ENCODE measurements around the gene RNF141.

RNF141 gene

DNA sequence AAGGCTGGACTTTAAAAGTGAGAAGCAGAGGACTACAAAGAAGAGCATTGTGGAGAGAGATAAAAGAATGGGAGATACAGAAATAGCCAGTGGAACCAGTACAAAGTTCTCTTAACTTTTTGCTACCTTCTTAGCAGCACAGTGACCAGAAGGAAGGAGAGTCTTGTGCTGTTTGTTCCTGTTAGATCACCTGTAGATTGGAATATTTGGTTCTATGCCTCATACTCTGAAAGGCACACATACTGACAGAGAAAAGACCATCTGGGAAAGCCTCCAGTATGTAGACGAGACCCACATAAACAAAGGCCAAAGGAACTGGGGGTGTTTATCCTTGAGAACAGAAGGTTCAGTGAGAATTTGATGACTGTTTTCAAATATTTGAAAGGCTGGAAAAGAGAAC is 18.7 kb downstream of the RNF141 start:
- DNase-seq: no peak

DNA sequence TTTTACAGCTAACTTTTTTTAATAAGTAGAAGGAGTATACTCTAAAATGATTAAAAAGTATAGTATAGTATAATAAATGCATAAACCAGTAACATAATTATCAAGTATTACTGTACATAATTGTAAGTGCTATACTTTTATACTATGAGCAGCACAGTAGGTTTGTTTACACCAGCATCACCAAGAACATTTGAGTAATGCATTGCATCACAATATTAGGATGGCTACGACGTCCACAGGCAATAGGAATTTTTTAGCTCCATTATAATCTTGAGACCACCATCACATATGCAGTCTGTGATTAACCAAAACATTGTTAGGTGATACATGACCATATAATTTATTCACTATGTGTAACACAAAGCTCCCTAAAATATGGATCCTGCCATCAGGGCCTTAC is 20.4 kb downstream of the RNF141 start:
- DNase-seq: no peak

DNA sequence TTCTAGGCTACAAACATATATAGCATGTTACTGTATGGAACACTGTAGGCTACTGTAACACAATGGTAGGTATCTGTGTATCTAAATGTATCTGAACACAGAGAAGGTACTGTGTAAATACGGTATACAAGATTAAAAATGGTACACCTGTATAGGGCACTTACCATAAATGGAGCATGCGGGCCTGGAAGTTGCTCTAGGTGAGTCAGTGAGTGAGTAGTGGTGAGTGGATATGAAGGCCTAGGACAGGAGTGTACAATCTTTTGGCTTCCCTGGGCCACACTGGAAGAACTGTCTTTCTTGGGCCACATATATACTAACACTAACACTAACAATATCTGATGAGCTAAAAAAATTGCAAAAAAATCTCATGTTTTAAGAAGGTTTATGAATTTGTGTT is 21.4 kb downstream of the RNF141 start:
- no peak for DNase-seq

DNA sequence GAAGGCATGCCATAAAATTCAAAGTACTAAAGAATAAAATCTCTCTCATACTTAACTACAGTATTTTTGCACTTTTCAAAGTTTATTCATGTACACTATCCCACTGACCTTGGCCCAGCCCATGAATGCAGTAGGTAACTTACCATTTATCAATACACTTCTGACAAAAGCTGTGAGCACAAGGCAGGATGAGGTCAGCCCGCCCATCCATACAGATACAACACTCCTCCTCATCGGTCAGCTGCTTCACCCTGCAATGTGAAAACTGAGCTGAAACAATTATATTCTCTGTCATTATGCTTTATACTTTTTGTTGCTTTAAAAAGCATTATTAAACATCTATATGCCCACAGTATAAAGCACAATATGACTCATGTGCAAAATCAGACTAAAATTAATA is 22.1 kb downstream of the RNF141 start:
- no peak for DNase-seq

DNA sequence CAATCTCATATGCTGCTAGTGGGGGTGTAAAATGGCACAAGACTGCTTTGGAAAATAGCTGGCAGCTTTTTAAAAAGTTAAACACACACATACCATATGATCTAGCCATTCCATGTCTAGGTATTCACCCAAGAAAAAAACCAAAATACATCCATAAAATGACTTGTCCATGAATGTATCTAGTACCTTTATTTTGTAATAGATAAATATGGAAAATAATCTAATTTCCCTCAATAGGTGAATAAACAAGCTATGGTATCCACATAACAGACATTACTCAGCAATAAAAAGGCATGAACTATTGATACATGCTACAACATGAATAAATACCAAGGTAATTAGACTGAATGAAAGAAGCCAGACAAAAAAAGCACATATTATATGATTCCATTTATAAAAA is 22.9 kb downstream of the RNF141 start:
- DNase-seq: no peak

DNA sequence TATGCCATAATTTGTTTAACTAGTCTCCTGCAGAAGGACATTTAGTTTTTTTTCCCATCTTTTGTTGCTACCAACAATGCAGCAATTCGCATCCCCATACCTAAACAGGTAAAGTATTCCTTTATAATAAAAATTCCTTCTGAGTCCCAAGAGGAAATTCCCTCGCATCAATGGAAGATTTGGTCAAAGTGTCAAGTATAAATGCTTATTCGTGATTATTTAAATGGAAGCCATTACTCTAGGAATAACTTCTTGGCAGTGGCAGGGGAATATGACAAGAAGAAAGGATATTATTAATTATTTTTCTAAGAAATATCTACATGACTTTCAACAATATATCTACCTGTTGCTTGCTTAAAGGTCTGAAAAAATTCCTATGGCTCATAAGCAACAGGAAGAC is 25.6 kb downstream of the RNF141 start:
- DNase-seq: no peak

DNA sequence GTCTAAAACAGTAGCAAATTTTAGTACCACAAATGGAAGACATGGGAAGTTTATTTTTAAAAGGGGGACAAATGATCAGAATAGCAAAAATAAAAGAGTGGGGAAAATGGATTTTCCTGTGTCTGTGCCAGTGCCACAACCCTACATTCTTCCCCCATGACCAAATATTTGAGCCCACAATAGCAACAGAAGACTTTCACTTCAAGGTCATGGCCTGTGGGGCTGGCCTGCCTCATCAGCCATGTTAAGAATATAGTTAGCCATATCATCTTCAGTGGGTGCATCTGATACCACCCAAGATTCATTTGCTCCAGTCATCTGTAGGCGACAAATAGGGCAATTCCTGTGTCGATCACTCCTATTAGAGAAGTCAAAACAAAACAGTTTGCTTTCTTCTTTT is 26.3 kb downstream of the RNF141 start:
- no peak for DNase-seq

DNA sequence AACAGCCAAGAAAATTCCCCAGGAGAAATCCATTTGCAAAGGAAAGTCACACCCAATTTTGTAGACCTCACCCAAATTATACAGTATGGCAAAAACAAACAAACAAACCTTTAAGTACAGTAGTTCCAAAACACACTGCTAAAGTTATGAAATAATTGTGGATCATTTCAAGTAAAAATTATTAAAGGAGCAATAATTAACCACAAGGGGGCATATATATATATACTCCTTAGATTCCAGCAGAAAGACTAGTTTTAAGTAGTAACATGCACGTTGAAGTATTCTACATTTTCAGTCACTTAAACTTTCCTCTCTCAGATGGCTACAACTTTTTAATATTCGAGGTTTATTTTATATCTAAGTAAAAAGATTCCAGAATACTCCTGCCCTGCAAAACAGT is 26.8 kb downstream of the RNF141 start:
- DNase-seq: no peak

DNA sequence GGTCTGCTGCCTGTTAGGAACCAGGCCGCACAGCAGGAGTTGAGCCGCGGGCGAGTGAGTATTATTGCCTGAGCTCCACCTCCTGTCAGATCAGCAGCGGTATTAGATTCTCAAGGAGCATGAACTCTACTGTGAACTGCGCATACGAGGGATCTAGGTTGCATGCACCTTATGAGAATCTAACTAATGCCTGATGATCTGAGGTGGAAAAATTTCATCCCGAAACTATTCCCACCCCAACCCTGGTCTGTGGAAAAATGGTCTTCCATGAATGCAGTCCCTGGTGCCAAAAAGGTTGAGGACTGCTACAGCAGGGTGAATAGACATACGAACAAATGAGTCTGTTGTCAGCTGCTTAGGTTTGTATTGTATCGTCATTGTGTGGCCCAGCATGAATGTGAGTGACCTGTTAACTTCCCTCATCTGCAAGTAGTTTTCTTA is 29.8 kb downstream of the RNF141 start:
- no peak for DNase-seq

DNA sequence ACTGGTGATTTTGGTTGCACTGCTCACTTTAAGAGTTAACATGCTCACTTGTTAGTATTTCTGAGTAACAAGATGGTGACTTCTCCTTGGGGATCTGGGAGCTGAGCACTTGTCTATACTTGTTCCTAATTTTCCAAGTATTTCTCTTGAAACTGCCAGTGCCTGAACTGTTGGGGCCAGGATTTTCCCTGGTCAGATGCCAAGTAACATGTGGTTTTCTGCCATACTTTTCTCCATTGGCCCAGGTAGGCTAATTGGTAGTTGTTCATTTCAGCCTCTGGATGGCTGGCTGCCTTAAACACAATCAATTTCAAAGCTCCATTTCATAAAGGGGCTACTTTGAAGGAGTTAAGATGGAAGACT is 35.0 kb downstream of the RNF141 start:
- DNase-seq: no peak

DNA sequence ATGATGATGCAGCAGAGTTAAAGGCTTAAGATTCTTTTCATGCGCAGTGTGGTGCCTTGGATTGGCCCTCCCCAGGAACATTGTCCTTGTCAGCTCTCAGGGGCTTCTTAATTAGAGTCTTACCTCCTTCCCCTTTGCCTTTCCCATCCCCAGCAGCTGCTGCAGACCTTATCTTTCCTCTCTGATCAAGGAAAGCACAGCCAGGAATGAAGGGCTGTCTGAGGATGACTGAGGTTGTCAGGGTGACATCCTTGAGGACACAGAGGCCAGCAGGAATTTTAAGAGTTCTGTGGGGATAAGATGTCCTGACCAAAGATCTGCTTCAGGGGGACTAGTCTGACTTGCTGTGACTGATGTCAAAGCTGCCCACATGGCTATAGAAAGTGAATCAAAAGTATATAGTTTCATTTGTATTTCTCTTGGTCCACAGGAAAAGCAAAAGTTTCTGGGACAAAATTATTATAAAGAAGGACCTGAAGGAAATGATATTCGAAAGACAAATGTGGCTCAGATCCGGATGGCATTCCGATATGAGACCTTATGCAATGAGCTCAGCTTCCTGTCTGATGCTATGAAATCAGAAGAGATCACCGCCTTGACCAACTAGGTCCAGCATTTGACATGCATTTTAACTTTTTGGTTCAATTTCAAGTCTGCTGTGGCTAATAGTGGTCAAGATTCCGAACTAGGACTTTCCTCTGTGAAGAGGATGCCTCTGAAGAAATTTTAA is 35.5 kb downstream of the RNF141 start:
- DNase-seq: peak; percentile 4

DNA sequence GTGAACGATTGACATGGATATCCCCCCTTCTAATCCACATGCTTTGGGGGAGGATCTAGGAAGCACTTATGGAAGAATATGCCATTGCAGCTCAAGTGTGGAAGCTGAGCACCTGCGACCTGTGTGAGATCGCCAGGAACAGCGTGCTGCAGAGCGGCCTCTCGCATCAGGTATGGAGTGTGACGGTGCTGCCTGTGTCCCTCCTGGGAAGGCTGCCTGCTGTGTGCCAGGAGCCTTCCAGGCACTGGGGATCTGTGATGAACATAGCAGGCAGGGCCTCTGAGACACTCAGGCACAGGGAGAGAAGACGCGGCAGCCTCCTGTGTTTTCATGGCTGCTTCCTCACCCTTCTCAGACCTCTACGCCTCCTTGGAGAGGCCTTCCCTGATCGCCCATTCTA is 36.5 kb downstream of the RNF141 start:
- peak; percentile 87 for DNase-seq

DNA sequence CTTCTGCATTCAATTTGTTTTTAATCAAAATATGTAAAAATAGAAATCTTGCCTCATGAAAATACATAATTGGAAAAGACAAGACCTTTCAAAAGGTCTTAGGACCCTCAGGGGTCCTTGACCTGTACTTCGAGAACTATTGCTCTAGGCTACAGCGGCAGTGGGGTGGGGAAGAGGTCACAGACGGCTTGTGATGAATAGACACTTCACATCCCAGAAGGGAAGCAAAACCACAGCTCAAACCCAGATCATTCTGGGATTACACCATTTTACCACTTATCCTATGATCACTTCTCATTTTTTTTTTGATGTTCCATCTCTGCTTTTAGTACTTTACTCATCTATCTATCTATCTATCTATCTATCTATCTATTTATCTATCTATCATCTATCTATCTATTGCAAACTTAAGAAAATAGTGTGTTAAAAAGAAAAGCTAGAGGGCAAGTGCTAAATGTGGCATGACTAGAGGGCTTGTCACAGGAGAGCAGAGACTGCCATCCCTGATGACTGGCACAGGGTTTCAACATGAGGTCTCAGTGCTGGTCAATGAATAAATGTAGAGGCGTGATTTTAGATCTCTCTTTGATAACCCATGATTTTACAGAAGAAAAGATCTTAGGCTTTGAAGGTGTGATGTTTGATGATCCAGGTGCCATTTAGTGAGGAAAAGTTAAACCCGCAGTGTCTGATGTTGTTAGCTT is 37.1 kb downstream of the RNF141 start:
- peak; percentile 79 for DNase-seq

DNA sequence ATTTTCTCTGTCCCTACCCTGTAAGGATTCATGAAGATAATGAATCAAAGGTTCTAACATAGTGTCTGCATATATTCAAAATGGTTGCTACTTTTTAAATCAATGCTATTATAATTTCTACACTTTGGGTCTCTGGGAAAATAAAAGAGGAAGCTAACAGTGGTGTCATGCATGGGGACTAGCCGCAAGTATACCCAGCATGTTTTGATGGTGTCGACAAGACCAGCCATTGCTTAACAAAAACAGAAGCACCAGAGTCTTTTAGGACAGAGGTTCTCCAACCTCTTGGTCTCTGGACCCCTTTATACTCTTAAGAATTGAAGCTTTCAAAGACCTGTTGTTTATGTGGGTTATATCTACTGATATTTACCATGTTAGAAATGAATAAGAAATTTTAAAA is 37.8 kb downstream of the RNF141 start:
- no peak for DNase-seq

DNA sequence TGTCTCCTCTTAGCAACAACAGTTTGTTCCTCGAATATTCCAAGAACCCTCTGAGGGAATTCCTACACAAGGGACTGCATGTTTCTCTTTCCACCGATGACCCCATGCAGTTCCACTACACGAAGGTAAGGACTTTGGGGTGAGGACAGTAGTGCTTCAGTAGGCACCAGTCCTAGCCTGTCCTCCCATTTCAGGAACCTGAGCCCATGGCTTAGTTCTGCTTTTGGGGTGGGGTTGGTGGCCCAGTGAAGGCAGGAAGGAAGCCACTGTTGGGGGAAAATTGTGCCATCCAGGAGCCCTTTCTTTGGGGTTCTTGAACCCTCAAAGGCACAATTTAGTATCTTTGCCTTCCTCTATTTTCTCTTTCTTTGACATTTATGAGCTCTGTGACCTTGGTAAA is 38.2 kb downstream of the RNF141 start:
- no peak for DNase-seq

DNA sequence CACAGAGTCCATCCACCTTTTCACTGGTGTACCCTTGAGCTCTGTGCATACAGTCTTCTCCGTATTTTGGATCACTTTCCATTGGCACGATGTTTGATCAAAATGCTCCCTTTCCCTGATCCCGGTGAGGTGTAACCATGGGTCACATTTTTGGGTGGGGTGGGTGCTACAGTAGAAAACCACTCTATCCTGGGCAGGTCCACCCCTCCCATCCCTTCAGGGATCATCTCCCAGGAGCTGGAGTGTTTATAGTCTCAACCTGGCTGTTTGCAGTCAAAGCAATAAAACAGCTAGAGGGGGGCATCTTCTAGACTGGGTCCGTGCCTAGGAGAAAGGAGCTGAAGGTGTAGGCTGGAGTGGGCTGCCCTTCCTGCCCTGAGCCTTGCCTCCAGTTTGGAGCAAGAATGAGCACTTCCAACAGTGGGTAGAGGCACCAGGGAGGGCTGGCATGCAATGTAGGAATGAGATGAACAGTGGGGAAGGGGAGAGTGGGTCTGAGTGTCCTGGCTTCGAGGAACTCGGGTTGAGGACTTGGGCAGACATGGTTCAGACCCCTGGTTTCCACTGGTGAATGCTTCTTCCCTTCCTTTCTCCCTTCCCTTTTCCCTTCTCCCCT is 38.8 kb downstream of the RNF141 start:
- DNase-seq: no peak

DNA sequence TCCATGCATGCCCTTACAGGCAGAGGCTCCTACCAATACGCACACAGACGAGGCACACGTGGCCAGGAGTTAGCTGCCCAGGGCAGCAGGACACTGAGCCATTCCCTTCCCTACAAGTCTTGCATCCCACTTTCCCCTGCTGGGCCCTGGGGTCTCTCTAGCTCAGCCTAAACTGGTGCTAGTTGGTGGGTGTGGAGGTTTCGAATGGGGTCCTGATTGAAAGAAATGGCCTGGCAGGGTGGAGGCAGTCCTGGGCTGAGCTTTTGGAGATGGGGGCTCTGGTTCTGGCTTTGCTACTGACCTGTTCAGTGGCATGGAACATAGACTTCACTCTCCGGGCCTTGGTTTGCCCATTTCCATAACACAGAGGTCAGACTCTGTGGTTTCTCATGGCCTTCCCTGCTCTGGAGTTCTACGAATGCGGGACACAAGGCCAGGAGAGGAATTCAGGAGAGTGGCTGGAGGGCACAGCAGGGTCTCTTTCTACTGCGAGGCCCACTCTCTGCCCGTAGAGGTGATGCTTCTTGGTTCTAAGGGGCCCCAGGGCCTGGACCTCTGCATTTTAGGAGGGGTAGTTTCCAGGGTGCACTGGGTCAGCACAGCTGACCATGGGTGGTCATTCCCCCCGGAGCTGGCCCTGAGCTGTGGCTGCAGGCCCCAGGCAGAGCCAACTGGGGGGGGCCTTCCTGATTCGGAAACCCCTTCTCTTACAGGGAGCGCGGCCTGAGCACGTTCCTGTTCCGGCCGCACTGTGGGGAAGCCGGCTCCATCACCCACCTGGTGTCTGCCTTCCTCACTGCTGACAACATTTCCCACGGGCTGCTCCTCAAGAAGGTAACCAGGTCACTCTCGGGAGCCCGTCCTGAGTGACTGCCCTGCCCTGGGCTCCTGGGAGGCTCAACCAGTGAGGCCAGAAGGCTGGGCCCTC is 40.0 kb downstream of the RNF141 start:
- no peak for DNase-seq

DNA sequence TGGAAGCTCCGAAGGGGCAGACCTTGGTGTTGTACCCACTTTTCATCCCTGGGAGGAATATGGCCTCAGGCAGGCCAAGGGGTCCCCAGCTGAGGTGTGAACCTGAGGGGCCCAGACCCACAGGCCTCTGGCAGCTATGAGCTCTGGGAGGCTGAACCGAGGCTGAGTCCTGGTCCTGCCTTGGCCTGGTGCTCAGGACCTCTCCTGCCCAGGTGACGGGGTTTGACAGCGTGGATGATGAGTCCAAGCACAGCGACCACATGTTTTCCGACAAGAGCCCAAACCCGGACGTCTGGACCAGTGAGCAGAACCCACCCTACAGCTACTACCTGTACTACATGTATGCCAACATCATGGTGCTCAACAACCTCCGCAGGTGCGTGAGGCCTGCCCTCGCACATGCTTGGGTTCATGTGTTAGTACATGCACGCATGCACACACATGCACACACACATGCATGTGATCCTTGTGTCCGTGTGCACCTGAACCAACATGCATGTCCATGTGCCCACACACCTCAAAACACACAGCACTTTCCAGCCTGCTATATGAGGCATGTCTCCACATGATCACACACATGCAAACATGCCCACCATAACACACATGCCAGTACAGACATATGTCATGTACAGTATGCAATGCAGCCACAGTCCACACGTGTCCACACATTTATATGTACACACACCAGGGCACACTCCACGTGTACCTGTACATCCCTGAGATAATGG is 40.9 kb downstream of the RNF141 start:
- no peak for DNase-seq

DNA sequence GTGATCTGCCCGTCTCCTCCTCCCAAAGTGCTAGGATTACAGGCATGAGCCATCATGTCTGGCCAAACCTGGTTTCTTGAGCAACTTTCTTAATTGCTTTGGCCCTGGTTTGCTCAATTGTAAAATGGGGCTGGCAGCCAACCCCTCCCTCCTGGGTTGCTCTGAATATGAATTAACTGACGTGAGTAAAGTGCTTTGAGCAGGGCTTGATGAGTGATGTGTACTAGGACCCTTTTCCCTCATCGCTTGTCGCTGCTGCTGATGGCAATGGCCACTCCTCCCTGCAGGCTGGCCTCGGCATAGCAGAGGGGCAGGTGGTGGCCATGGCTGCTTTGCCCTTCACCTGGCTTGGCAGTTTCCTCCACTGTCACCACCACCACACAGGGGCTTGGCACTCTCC is 41.5 kb downstream of the RNF141 start:
- no peak for DNase-seq

DNA sequence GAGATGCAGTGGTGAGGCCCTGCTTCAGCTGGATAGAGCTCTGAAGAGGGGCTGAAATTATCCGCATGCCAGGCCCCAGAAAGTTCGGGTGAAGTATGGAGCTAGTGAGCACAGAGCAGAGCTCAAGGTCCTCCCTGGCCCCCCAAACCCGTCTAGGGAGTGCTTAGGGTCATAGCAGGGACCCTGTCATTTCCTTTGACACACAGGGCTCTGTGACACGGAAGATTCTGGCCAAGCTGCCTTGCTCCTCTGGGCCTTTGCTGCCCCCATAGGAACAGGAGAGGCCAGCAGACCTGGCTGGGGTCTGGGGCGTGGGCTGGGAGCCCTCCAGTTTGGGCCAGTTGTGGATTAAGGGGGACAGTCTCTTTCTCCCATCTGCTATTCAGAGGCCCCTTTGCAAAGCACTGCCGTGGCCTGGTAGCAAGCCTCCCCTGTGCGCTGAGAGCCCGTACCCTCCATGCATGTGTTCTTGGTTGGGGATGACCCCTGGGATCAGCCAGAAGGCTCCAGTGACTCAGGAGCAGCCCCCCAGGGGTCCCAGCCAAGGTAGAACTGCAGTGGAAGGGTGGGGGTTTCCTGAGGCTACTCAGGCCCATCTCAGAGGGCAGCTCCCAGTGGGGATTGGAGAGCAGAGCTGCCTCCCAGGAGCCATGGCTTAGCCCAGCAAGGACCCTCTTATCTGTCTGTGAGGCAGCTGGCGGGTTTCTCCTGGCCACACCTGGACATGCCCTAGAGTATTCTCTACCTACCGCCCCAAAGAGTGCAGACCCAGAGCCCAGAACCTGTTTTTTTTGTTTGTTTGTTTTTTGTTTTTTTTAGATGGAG is 42.3 kb downstream of the RNF141 start:
- DNase-seq: no peak

DNA sequence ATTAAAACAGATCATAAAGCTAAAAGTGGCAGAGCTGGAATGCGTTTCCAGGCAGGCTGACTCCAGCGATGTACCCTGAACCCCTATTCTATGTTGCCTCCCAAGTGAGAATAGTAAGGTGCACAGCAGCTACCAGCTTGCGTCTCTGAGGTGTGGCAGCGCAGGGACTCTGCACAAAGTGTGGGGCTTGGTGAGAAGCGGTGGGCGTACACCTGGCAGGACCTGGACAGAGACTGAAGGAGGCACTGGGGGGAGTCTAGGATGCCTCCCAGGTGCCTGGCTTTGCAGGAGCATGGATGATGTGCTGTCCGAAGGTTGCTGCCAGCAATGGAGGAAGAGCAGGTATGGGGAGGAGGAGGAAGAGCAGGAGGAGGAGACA is 43.0 kb downstream of the RNF141 start:
- no peak for DNase-seq
